ENCODE results near the gene MAMLD1. TPM values are rescaled to one million over a fixed set of nuclear protein-coding genes. Genes with fewer than 3 reads are reported as not detected.

Gene MAMLD1
- total RNA-seq, 4 donors from 2014 or later: 0.23 to 2.1 (median 0.96) TPM

- no peak overlapping the region for H3K4me3 ChIP-seq
- no peaks in the 10 kb centered on the region for H3K4me1 ChIP-seq
- H3K27me3 ChIP-seq: no peaks in the 10 kb centered on the region
- intact Hi-C loops (cut with DNase I): no loop called here
- no peak overlapping the region for H3K27ac ChIP-seq
- no peak for TF ChIP-seq POLR2A (IDR thresholded peaks at IDR 0.05)
- no peak for TF ChIP-seq CTCF (IDR thresholded peaks at IDR 0.05)
- H3K9me3 ChIP-seq: no peaks in the 10 kb centered on the region
- WGBS, 2 donors: 73 to 91% methylated on average over 4 to 6 of the region's 6 CpGs
- no peaks in the 10 kb centered on the region for H3K36me3 ChIP-seq
- no peak for DNase-seq
These were observed 100.9 kb downstream of the MAMLD1 start for GRCh38 chrX:150464001-150464400.

GRCh38 chrX:150465326-150465725 lies 102.2 kb downstream of the MAMLD1 start:
- no peak for DNase-seq
- Histone ChIP-seq H3K9me3 (no peaks in the 10 kb centered on the region), H3K36me3 (no peaks in the 10 kb centered on the region), H3K27ac (peak overlapping the region in 2 of 4 donors; percentile 63 to 65), H3K4me3 (no peak overlapping the region), H3K4me1 (no peaks in the 10 kb centered on the region), H3K27me3 (no peaks in the 10 kb centered on the region)
- intact Hi-C loops (cut with DNase I): no loop called here
- WGBS, 2 donors: 47 to 60% methylated on average over 2 to 4 of the region's 5 CpGs
- TF ChIP-seq CTCF (IDR thresholded peaks at IDR 0.05) (no peak), POLR2A (IDR thresholded peaks at IDR 0.05) (no peak)

GRCh38 chrX:150465881-150466775 lies 103.0 kb downstream of the MAMLD1 start:
- intact Hi-C loops (cut with DNase I): no loop called here
- no peaks in the 10 kb centered on the region for H3K9me3 ChIP-seq
- peak overlapping the region in 2 of 4 donors; percentile 63 to 65 for H3K27ac ChIP-seq
- peaks cover 0 to 5% (median 0%) of the 10 kb centered on the region in 3 donors for H3K4me1 ChIP-seq
- TF ChIP-seq POLR2A (IDR thresholded peaks at IDR 0.05) (no peak), CTCF (IDR thresholded peaks at IDR 0.05) (no peak)
- DNase-seq: no peak
- H3K4me3 ChIP-seq: no peak overlapping the region
- WGBS, 2 donors: 75 to 80% methylated on average over 13 to 14 of the region's 15 CpGs
- H3K36me3 ChIP-seq: no peaks in the 10 kb centered on the region
- H3K27me3 ChIP-seq: no peaks in the 10 kb centered on the region

- peaks cover 0 to 6% (median 3%) of the 10 kb centered on the region in 3 donors for H3K4me1 ChIP-seq
- intact Hi-C loops (cut with DNase I): no loop called here
- DNase-seq: no peak
- no peak overlapping the region for H3K4me3 ChIP-seq
- H3K27me3 ChIP-seq: no peaks in the 10 kb centered on the region
- no peak overlapping the region for H3K27ac ChIP-seq
- H3K36me3 ChIP-seq: no peaks in the 10 kb centered on the region
- 83% methylated on average over 4 of the region's 4 CpGs; no CpG with 5 or more reads in 1 of the 2 donors for WGBS, 2 donors
- no peak for TF ChIP-seq CTCF (IDR thresholded peaks at IDR 0.05)
- TF ChIP-seq POLR2A (IDR thresholded peaks at IDR 0.05): no peak
- H3K9me3 ChIP-seq: no peaks in the 10 kb centered on the region
These were observed 109.2 kb downstream of the MAMLD1 start for GRCh38 chrX:150472306-150472705.

GRCh38 chrX:150473371-150473770 lies 110.3 kb downstream of the MAMLD1 start:
- Histone ChIP-seq H3K4me3 (no peak overlapping the region), H3K9me3 (no peaks in the 10 kb centered on the region), H3K36me3 (no peaks in the 10 kb centered on the region), H3K4me1 (peaks cover 0 to 6% (median 3%) of the 10 kb centered on the region in 3 donors), H3K27ac (no peak overlapping the region), H3K27me3 (no peaks in the 10 kb centered on the region)
- no peak for DNase-seq
- intact Hi-C loops (cut with DNase I): no loop called here
- TF ChIP-seq POLR2A (IDR thresholded peaks at IDR 0.05): no peak
- no peak for TF ChIP-seq CTCF (IDR thresholded peaks at IDR 0.05)
- WGBS, 2 donors: 87 to 93% methylated on average over 3 to 7 of the region's 8 CpGs

All from esophagus squamous epithelium (tissue), 5 donors.